GM19395 (cell line): ENCODE measurements around the gene C2.

Experiments
- ATAC-seq: cut with Tn5 transposase; IDR thresholded peaks from one replicate; pipeline ENCODE4 v1.9.1; 2021; ENCODE audit warnings: mild to moderate bottlenecking, moderate library complexity; ENCODE audit not compliant: unreplicated experiment

Gene C2

DNA sequence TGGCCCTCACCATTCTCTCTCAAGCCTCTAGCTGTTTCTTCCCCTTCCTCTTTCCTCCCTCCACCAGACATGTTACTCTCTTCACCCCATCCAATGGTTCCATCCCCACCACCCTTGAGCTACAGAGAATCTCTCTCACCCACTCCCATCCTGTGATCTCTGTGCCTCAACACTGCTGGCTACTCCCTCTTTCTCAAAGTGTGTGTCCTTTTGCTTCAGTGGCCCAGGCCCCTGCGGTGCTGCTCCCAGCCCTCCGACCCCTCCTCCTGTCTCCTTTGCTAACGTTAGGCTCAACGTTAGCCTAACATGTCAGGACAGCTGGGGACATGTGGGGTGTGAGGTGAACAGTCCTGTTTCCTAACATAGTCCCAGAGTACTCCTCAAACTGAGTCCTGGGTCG lies 25.4 kb downstream of the C2 start:
- no peak for ATAC-seq

DNA sequence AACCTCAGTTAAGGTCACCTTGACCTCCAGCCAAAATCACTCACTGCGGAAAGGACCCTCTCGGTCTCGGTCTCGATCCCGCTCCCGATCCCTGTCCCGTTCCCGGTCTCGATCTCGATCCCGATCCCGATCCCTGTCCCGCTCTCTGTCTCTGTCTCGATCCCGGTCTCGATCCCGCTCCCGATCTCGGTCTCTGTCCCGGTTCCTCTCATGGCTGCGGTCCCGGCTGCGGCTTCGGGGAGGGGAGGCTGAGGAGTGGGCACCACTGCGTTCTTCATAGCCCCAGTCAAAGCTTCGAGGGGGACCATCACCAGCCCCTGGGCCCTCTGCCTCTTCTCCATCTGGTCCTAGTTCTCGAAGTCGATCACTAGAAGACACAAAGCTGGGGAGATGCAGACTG lies 27.0 kb downstream of the C2 start:
- ATAC-seq, result no peak

DNA sequence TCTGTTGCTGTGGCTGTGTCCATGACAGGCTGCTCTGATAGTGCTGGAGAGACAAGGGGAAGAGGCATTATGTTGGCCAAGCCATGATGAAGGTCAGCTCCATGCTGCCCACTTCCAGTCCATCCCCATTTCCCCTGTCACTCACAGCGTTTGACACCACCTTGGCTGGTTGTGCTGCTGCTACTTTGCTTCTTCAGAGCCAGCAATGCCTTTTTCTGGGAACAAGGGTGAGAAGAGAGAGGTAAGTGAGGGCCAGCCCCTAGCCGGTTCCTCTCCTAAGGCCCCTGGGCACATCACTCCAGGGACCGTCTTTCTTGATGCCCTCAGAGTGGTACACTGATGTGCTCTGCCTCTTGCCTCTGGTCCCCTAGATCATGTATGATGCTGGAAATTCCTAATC lies 29.3 kb downstream of the C2 start:
- ATAC-seq, result no peak

DNA sequence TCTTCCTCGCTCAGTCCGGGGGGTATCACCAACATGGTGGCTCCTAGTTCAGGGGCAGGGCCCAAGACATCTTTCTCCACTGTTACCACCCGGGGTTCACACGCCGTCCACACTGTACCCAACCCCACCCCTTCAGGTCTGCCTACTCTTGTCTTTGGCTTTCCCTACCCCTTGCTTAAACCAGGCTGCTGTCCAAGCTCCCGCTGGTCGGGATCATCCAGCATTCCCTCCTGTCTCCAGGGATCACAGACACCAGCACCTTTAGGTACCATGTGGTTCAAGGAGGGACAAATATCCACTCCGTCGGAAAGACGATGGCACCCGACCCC lies 30.9 kb downstream of the C2 start:
- no peak for ATAC-seq

DNA sequence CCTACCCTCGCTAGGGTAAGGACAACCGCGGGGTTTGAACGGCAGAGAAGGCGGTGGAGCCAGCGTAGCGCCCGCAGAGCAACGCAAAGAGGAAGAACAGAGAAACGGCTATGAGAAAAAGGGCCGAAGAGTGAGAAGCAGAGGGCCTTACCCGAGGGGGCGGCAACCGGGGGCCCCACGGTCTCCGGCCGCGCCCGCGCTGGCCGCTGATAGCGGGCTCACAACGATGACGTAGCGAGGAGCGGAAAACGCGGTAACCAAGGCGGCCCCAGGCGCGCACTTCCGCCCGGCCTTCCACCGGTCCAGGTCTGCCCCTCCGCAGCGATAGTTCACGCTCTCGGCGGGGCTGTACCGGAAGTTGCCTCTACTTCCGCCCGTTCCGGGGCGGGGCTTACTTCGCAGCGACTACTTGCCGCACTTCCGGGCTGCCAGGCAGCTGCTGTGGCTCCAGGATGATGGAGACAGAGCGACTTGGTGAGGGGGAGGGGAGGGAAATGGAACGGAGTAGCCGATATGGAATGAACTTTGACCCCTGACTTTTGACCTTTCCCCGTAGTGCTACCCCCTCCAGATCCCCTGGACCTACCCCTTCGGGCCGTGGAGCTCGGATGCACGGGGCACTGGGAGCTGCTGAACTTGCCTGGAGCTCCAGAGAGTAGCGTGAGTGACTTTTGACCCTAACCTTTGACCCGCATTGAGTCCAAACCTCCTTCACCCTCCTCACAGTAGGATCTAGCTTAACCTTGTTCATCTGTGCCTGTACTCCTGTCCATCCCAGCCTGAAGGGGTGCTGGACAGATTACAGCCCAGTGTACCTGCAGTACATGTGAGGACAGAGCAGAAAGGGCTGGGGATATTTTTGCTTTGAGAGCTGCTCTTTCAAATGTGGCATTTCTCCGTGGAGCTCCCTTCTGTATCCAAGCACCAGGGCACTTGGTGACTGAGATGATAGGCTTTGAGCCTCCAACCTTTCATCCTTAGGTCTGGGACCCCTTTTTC lies 31.5 kb downstream of the C2 start, which contains the start of the genes NELFE and SKIC2:
TSS of gene NELFE (minus strand) at position 231 of the 999 bp plus-strand sequence. CDS start 525 bp downstream, outside the sequence.
TSS of gene SKIC2 (plus strand) at position 435 of the 999 bp plus-strand sequence. CDS start at position 453, 18 bp downstream.
- ATAC-seq, result peak; percentile 90

DNA sequence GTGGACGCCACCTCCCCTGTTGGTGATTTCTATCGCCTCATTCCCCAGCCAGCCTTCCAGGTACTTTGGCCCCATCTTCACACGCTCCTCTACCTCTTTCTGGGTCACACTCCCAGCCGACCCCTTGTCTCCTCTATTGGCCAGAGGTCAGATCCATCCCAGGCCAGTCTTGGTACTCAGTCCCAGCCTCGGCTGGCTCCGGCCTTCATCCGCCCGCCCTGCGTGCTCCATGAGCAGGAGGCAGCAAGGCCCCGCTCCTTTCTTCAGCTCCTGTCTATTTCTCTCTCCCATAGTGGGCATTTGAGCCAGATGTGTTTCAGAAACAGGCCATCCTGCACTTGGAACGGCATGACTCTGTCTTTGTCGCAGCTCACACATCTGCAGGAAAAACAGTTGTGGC lies 34.1 kb downstream of the C2 start:
- ATAC-seq, result no peak

DNA sequence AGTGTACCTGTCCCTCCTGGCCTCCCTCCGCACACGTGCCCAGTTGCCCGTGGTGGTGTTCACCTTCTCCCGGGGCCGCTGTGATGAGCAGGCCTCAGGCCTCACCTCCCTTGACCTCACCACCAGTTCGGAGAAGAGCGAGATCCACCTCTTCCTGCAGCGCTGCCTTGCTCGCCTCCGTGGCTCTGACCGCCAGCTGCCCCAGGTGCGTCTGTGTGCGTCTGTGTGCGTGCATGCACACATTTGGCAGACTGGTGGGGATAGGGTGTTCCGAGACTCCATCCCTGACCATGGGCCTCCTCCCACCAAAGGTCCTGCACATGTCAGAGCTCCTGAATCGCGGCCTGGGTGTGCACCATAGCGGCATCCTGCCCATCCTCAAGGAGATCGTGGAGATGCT lies 36.4 kb downstream of the C2 start:
- no peak for ATAC-seq

DNA sequence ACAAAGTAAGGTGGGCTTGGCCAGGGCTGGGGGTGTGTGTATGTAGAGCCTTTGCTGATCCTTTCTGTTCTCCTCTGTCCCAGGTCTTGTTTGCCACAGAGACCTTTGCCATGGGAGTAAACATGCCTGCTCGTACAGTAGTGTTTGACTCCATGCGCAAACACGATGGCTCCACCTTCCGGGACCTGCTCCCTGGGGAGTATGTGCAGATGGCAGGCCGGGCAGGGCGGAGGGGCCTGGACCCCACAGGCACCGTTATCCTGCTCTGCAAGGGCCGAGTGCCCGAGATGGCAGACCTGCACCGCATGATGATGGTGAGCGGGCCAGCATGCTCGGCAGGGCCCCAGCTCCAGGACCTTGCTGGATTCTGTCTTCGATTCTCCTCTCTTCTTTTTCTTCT lies 38.2 kb downstream of the C2 start:
- no peak for ATAC-seq

DNA sequence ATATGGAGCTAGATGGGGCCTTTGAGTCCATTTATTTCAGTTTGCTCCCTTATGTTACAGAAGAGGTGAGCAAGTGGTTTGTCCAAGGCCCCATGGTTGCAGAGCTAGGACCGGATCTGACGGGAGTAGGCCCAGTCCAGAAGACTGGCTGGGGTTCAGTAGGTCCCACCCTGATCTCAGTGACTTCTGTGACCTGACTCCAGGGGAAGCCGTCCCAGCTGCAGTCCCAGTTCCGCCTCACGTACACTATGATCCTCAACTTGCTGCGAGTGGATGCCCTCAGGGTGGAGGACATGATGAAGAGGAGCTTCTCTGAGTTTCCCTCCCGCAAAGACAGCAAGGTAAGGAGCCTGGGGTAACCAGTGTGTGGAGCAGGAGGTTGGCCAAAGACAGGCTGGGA lies 39.0 kb downstream of the C2 start:
- no peak for ATAC-seq

DNA sequence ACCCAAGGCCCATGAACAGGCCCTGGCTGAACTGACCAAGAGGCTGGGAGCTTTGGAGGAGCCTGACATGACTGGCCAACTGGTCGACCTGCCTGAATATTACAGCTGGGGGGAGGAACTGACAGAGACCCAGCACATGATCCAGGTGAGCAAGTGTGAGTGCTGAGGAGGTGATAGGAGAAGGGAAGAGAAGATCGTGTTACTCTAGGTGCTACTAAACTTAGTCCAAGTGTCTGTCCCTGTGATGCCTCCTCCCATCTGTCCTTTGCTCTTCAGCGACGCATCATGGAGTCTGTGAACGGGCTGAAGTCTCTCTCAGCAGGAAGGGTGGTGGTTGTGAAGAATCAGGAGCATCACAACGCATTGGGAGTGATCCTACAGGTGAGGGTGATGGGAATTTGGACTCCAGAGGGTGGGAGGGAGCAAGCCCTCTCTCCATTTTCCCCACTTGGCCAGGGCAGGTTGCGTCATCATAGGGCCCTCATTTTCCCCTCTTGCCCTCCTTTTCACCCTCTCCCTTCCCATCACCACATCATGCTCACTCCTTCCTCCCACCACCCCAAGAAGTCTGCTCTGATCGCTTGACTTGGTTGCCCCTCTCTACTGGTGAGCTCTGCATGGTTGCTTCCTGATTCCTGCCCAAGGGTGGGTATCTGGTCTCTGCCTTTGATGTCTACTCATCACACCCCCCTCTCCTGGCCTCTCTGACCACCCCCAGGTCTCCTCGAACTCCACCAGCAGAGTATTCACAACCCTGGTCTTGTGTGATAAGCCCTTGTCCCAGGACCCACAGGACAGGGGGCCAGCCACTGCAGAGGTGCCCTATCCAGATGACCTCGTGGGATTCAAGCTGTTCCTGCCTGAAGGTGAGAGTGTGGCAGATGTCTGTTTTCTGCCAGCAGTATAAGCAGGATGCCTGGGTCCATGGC lies 39.7 kb downstream of the C2 start:
- ATAC-seq, result no peak

DNA sequence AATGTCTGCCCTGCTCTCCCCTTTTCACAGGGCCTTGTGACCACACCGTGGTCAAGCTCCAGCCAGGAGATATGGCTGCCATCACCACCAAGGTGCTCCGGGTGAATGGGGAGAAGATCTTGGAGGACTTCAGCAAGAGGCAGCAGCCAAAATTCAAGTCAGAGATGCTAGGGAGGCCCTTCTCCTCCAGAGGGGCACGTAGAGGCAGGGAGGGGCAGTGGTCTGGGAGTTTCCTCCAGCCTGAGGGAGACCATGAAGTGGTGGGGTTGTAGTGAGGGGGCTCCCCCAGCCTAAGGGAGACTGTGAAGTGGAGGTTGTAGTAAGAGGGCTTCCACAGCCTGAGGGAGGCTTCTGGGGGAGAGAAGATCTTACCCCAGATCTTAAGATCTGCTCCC lies 40.4 kb downstream of the C2 start:
- ATAC-seq, result no peak

DNA sequence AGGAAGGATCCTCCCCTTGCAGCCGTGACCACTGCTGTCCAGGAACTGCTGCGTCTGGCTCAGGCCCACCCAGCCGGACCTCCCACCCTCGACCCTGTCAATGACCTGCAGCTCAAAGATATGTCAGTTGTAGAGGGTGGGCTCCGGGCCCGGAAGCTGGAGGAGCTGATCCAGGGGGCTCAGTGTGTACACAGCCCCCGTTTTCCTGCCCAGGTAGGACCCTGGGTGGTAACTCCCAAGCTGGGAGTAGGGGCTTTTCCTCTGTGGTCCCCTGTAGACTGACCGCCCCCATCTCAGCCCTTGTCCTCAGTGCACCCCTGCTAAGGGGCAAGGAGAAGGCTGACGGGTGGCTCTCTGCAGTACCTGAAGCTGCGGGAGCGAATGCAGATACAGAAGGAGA lies 40.8 kb downstream of the C2 start:
- no peak for ATAC-seq

DNA sequence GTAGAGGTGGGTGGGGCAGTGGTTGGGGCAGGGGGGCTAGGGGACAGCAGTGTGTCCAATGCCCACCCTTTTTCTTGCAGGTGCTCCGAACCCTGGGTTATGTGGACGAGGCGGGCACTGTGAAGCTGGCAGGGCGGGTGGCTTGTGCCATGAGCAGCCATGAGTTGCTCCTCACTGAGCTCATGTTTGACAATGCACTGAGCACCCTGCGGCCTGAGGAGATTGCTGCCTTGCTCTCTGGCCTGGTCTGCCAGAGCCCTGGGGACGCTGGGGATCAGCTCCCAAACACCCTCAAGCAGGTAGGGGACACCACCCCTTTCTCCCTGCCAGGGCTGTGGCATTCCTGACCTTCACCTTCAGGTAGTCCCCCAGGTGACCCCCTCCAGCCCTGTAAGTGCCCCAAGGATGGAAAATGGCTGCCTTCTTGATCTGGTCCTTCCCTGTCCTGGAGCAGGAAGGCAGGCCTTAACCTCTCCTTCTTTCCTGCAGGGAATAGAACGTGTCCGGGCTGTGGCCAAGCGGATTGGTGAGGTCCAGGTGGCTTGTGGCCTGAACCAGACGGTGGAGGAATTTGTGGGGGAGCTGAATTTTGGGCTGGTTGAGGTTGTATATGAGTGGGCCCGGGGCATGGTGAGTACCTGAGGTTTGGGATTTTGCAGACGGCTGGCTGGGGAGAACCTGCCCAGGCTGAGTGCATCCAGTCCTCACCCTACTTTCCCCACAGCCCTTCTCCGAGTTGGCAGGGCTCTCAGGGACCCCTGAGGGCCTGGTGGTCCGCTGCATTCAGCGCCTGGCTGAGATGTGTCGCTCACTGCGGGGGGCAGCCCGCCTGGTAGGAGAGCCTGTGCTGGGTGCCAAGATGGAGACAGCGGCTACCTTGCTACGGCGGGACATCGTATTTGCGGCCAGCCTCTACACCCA lies 41.5 kb downstream of the C2 start:
- no peak for ATAC-seq

DNA sequence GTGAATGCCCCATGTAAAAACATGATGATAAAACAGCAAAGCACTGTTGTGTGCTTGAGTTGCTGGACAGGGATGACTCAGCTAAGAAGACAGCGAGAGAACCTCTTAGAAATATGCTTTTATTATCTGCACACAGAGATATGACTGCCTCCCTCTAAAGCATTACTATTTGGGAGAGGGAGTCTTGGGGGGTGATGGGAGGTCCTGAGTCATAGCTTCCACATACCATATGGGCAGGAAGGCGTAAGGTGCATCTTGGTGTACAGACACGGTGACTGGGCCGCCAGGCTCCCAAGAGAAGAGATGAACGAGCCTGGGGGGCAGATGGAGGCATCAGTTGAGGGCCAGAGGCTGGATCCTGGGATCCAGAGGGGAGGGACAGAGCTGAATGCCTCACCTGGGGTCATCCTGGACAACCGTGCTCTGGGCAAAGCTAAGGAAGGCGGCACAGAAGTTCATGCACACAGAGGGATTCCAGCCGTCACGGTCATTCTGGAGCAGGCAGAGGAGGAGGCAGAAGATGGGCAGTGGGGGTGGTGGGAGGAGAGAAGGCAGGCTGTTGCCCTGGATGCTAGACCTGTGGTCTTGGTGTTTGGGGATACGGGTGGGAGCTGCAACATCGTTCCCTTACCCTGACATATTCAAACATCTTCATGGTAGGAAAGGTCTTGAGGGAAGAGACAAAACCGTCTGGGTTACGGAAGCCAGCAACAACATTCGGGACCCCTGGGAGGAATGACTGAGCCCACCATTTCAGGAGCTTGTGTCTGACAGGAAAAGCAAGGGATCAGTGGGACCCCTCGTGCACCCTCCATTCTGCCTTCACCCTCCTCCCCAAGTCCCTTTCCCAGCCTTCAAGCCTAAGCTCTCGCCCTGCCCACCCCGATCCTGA lies 42.4 kb downstream of the C2 start:
- ATAC-seq, result no peak

DNA sequence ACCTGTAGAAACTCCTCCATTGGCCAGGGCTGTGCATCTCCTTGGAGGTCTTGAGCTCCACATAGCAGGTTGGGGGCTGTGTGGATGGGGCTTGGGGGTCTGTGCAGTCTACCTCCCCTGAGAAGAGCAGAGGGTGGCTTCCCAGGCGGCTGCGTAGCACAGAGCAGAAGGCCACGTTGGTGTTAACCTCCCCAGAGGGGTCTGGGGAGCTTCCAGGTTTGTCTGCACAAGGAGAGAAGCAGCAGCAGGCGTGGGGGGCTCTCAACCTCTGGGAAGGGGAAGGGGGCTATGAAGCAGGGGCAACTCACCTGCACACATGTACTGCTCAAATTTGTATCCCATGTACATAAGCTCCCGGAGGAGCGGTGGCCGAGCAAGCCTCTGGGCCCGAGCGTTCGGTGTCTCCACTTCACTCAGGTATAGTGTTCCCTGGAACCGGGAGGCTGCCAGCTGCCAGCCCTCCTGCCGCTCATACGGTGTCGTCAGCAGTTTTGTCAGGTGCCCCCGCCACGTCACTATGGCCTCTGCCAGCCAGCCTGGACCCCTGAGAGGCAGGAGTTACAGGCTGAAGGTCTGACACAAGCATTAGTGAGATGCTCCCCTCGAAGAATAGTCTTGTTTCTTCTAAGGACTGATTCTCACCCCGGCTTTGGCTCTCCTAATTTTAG lies 43.2 kb downstream of the C2 start:
- ATAC-seq, result no peak

DNA sequence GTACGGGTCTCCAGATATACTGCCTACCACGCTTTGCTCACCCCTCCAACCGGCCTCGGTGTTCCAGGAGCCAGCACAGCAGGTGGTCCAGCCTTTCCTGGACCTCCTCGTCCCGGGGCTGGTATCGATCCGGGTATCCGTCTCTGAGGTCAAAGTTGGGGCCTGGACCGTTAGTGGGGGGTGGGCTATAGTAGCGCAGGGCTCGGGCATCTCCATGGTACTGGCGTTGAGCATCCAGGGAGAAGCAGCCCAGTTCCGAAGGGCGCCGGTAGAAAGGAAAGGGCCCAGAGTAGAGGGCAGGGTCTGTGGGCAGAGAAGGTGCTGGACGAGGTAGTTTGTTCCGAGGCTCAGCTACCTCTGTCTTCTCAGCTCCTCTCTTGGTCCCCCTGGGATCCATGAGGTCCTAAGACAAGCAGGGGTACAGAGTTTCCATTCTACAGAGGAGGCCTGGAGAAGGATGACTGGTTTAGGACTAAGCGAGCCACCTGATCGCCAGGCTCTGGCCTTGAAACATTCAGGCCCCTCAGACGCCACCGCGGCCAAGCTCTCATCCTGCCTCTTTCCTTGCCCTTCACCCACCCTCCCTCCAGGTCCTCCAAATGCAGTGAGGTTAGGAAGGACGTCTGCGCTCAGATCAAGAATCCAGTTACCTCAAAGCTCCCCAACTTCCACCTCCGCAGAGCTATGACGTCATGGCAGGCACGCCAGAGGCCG lies 43.9 kb downstream of the C2 start:
- ATAC-seq, result peak; percentile 2

DNA sequence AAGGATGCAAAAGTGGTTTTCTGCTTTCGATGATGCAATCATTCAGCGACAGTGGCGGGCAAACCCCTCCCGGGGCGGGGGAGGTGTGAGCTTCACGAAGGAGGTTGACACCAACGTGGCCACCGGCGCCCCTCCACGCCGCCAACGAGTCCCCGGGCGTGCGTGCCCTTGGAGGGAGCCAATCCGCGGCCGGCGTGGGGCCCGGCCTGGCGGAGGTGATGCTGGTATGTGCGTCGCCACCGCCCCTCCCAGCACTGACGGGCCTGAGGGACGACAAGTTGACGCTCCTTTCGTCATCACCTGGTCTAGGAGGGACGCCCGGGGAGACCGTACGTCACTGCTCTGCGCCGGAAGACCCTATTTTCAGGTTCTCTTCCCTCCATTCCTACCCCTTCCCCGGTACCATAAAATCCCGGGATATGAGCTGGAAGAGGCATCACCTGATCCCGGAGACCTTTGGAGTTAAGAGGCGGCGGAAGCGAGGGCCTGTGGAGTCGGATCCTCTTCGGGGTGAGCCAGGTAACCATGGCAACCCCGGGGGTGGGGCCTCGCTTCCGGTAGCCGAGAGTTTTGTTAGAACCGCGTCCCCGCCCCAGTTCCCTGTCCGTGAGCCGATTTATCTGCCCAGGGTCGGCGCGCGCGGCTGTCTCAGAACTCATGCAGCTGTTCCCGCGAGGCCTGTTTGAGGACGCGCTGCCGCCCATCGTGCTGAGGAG lies 44.6 kb downstream of the C2 start, which contains the start of gene DXO:
TSS of gene DXO (minus strand) at position 146 of the 716 bp plus-strand sequence. CDS start 463 bp downstream, outside the sequence.
- ATAC-seq, result peak; percentile 87
